ENCODE data around the gene SKIDA1.

SKIDA1 gene

DNA sequence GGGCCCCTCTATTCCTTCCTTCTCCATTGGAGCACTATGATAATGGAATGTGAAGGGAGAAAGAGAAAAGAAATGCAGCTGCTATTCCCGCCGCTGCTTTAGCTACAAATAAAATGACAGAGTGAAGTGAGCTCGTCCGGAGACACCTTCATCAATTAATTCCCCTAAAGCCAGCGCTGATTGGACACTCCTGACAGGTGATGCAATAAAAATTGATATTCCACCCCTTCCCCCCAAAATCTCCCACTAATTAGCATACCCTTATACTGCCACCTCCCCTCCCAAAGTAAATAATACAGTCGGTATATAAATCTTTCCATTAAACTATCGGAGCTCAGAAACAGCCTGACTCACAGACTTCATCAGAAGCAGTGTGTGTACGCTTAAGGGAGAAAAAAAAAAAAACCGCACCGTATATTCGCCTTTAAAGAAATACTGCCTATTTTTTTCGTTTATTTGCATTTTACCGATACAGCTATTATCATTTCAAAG, 7.3 kb downstream of the SKIDA1 start:
- no peak for DNase-seq (ENCODE audit: low read depth in 1 of 2, low spot score in 1 of 2)
- H3K4me3 ChIP-seq (replicated peaks; ENCODE audit: insufficient read depth, low read length) = no peak overlapping the region
- no peak for TF ChIP-seq SPI1 (IDR thresholded peaks at IDR 0.05; ENCODE audit: borderline replicate concordance, low read depth)
- no peak for TF ChIP-seq POLR2AphosphoS5 (IDR thresholded peaks at IDR 0.05; ENCODE audit: low read depth)
- TF ChIP-seq, protein P1, sequence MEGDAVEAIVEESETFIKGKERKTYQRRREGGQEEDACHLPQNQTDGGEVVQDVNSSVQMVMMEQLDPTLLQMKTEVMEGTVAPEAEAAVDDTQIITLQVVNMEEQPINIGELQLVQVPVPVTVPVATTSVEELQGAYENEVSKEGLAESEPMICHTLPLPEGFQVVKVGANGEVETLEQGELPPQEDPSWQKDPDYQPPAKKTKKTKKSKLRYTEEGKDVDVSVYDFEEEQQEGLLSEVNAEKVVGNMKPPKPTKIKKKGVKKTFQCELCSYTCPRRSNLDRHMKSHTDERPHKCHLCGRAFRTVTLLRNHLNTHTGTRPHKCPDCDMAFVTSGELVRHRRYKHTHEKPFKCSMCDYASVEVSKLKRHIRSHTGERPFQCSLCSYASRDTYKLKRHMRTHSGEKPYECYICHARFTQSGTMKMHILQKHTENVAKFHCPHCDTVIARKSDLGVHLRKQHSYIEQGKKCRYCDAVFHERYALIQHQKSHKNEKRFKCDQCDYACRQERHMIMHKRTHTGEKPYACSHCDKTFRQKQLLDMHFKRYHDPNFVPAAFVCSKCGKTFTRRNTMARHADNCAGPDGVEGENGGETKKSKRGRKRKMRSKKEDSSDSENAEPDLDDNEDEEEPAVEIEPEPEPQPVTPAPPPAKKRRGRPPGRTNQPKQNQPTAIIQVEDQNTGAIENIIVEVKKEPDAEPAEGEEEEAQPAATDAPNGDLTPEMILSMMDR (IDR thresholded peaks at IDR 0.05; ENCODE audit: insufficient read depth, low read length) = no peak
- TF ChIP-seq GABPA (IDR thresholded peaks at IDR 0.05; ENCODE audit: low read depth) = no peak
- no peak for TF ChIP-seq REST (IDR thresholded peaks at IDR 0.05; ENCODE audit: insufficient replicate concordance, low read depth)
- no peak overlapping the region for H3K27ac ChIP-seq (replicated peaks)
- H3K27me3 ChIP-seq (ENCODE audit: insufficient read depth, poor library complexity, severe bottlenecking) = peaks cover 9% of the 10 kb centered on the region

DNA sequence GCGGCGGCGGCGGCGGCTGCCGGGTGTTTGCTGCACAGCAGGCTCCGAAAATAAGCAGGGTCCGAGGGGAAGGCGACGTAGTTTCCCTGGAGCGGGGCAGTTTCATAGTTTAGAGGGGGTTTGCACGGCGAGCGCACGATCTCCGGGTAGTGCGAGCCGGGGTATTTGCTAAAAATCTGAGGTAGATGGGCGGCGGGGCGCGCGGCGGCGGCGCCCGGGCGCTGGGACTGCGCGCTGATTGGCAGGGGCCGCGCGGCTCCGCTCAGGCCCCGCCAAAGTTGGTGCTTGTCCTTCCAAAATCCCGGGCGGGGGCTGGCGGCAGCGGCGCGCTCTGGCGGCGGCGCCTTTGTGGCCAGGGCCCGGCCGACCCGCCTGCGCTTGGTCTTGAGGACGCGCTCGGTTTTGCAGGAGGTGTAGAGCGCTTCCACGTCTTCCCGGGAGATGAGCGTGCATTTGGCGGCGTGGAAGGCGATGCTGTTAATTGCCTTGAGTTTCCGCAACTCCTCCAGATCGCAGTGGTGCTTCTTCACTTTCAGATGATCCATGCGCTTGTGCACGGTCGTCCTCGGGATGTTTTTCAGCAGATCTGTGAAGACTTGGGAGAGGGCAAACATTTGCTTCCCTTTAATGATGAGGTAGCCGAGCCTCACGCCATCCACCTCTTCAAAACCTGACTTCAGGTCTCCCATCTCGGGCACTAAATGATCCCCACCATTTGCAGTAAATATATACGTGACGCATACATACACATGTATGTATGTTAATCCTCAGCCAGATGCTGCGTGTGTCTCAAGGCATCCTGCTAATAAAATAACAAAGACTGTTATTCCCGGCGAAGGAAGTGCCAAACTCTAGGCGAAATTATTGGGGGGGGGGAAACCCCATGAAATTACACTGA, 8.1 kb downstream of the SKIDA1 start:
- no peak overlapping the region for H3K27ac ChIP-seq (replicated peaks)
- H3K27me3 ChIP-seq (ENCODE audit: insufficient read depth, poor library complexity, severe bottlenecking) = peaks cover 9% of the 10 kb centered on the region
- TF ChIP-seq, protein P1 (IDR thresholded peaks at IDR 0.05; ENCODE audit: insufficient read depth, low read length) = no peak
- TF ChIP-seq REST (IDR thresholded peaks at IDR 0.05; ENCODE audit: insufficient replicate concordance, low read depth) (no peak), POLR2AphosphoS5 (IDR thresholded peaks at IDR 0.05; ENCODE audit: low read depth) (no peak), SPI1 (IDR thresholded peaks at IDR 0.05; ENCODE audit: borderline replicate concordance, low read depth) (no peak), GABPA (IDR thresholded peaks at IDR 0.05; ENCODE audit: low read depth) (no peak)
- no peak for DNase-seq (ENCODE audit: low read depth in 1 of 2, low spot score in 1 of 2)
- H3K4me3 ChIP-seq (replicated peaks; ENCODE audit: insufficient read depth, low read length) = peak overlapping the region; percentile 47

GRCh38 chr10:21516242-21517131, 9.0 kb downstream of the SKIDA1 start:
- Histone ChIP-seq H3K27ac (replicated peaks) (no peak overlapping the region), H3K27me3 (ENCODE audit: insufficient read depth, poor library complexity, severe bottlenecking) (peaks cover 9% of the 10 kb centered on the region), H3K4me3 (replicated peaks; ENCODE audit: insufficient read depth, low read length) (peak overlapping the region; percentile 47)
- TF ChIP-seq GABPA (IDR thresholded peaks at IDR 0.05; ENCODE audit: low read depth) = no peak
- TF ChIP-seq POLR2AphosphoS5 (IDR thresholded peaks at IDR 0.05; ENCODE audit: low read depth) = no peak
- TF ChIP-seq SPI1 (IDR thresholded peaks at IDR 0.05; ENCODE audit: borderline replicate concordance, low read depth) = no peak
- TF ChIP-seq, protein P1 (IDR thresholded peaks at IDR 0.05; ENCODE audit: insufficient read depth, low read length) = no peak
- no peak for TF ChIP-seq REST (IDR thresholded peaks at IDR 0.05; ENCODE audit: insufficient replicate concordance, low read depth)
- DNase-seq (ENCODE audit: low read depth in 1 of 2, low spot score in 1 of 2) = peak in 1 of 2 experiments; percentile 16
